H1 (cell line): ENCODE measurements around the gene C19orf44. TPM values are rescaled to one million over a fixed set of nuclear protein-coding genes. Genes with fewer than 3 reads are reported as not detected.

ENCODE experiments used
- ATF3 ChIP-seq: IDR thresholded peaks from 2 replicates; pipeline ENCODE4 v1.6.1; 2011; ENCODE audit warnings: low read depth, mild to moderate bottlenecking, low read length; ENCODE audit not compliant: insufficient read depth
- BCL11A ChIP-seq, 2 experiments: IDR thresholded peaks; one replicate each; pipeline ENCODE4 v1.6.1; 2011; ENCODE audit warnings: low read depth in 2 of 2, low read length in 2 of 2, mild to moderate bottlenecking in 2 of 2
- CHD7 ChIP-seq: fragments of 300-600 bp; sonication (generic); IDR thresholded peaks from 2 replicates; pipeline ENCODE4 v1.7.1; 2012; ENCODE audit warnings: low read length, moderate library complexity, mild to moderate bottlenecking, inconsistent platforms; ENCODE audit not compliant: insufficient replicate concordance
- EP300 ChIP-seq, 2 experiments: IDR thresholded peaks; 1 replicate in 1 of 2; 2 replicates in 1 of 2; pipeline ENCODE4 v1.6.1; 2011 to 2012; ENCODE audit warnings: low read depth in 2 of 2, low read length in 2 of 2, mild to moderate bottlenecking in 2 of 2, borderline replicate concordance in 1 of 2, inconsistent platforms in 1 of 2, moderate library complexity in 1 of 2
- TBP ChIP-seq: IDR thresholded peaks from 2 replicates; pipeline ENCODE4 v1.6.1; 2011; ENCODE audit warnings: low read depth, low read length, improper control_type of control experiment
- polyA plus RNA-seq, 7 experiments: library from polyadenylated mRNA; depleted of rRNA in 3 of 7; stranded (reverse) in 5 of 7; unstranded in 2 of 7; fragments of >200 nt in 5 of 7; fragments of 200-250 nt in 2 of 7; gene quantifications; 1 replicate in 5 of 7; 2 replicates in 1 of 7; 4 replicates in 1 of 7; pipeline versions ENCODE4 v1.2.1 to v1.2.3, GENCODE V29; 2011 to 2013; ENCODE audit warnings: missing spikeins in 2 of 7, mixed read lengths in 2 of 7
- total RNA-seq: library from RNA; stranded (reverse); fragmentation: NEBNext Ultra II Directional; extraction: Animal tissue kit (Norgen Biotek cat#: 25700); gene quantifications from 2 replicates; pipeline ENCODE4 v1.2.1, GENCODE V29; 2021

The C19orf44 gene
- total and polyA plus RNA-seq, 2 of the 8 experiments (the other 6 are each of a cell fraction or from before 2014, with no cell fraction given) = 2.1 to 4.5 TPM

- TF ChIP-seq CHD7 (no peak), ATF3 (no peak), TBP (no peak), EP300 (IDR thresholded peaks at IDR 0.05; ENCODE audit: borderline replicate concordance in 1 of 2, low read depth in 2 of 2, low read length in 2 of 2) (no peak), BCL11A (IDR thresholded peaks at IDR 0.05; ENCODE audit: low read depth in 2 of 2, low read length in 2 of 2) (no peak)
These were observed 44.8 kb downstream of the C19orf44 start (continued) for GRCh38 chr19:16540948-16541347.
